ENCODE measurements around the gene RIOX2.

RIOX2 gene

DNA sequence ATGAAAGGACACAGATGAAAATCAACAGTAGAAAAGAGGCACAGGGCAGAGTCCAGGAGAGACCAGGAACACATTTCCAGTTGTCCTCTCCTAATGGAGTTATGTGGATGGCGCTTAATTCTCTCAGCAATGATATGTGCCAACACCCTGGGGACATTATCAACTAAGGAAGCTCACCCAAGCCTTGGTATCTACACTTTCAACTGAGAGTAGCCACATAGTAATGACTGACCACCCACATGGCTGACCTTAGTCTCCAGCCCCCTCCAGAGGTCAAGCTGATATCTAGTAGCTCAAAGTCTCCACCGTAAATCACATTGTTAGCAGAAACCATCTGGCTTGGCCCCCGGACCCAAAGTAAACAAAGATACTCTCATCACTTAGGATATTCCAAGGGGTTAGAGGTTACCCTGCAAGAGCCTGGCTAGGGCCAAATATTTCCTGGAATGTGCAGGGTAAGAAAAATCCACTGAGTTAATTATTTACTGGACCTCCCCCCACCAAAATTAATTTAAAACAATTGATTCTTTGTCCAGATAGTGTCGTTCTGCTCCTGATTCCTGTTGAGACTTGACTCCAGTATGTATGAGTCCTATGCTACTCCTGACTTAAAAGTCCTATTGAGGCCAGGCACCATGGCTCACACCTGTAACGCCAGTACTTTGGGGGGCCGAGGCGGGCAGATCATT, 38.1 kb upstream of the RIOX2 start:
- Histone ChIP-seq H3K79me2 (ENCODE audit: insufficient read depth, low read length) (no peaks in the 10 kb centered on the region), H3K9me2 (ENCODE audit: low read depth, low read length) (no peaks in the 10 kb centered on the region), H3K27ac (ENCODE audit: low read depth, low read length, poor library complexity, severe bottlenecking) (no peak overlapping the region), H3K36me3 (ENCODE audit: insufficient read depth, low read length) (no peaks in the 10 kb centered on the region), H3K9ac (ENCODE audit: low read length) (no peak overlapping the region), H3K4me3 (ENCODE audit: low read depth, low read length, poor library complexity, severe bottlenecking) (no peak overlapping the region), H3K27me3 (ENCODE audit: insufficient read depth, low read length) (no peaks in the 10 kb centered on the region), H4K20me1 (ENCODE audit: insufficient read depth, low read length) (no peaks in the 10 kb centered on the region), H2AFZ (ENCODE audit: low read length) (no peak overlapping the region), H3K9me3 (ENCODE audit: low read length) (no peaks in the 10 kb centered on the region), H3F3A (ENCODE audit: insufficient read depth, low read length) (no peaks in the 10 kb centered on the region), H3K4me2 (ENCODE audit: low read length) (no peak overlapping the region), H3K4me1 (ENCODE audit: insufficient read depth, low read length, severe bottlenecking) (no peaks in the 10 kb centered on the region)
- TF ChIP-seq, protein P1, sequence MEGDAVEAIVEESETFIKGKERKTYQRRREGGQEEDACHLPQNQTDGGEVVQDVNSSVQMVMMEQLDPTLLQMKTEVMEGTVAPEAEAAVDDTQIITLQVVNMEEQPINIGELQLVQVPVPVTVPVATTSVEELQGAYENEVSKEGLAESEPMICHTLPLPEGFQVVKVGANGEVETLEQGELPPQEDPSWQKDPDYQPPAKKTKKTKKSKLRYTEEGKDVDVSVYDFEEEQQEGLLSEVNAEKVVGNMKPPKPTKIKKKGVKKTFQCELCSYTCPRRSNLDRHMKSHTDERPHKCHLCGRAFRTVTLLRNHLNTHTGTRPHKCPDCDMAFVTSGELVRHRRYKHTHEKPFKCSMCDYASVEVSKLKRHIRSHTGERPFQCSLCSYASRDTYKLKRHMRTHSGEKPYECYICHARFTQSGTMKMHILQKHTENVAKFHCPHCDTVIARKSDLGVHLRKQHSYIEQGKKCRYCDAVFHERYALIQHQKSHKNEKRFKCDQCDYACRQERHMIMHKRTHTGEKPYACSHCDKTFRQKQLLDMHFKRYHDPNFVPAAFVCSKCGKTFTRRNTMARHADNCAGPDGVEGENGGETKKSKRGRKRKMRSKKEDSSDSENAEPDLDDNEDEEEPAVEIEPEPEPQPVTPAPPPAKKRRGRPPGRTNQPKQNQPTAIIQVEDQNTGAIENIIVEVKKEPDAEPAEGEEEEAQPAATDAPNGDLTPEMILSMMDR (IDR thresholded peaks at IDR 0.05; ENCODE audit: low read length), result no peak
- no peak for TF ChIP-seq EZH2 (IDR thresholded peaks at IDR 0.05; ENCODE audit: borderline replicate concordance, low read length)

DNA sequence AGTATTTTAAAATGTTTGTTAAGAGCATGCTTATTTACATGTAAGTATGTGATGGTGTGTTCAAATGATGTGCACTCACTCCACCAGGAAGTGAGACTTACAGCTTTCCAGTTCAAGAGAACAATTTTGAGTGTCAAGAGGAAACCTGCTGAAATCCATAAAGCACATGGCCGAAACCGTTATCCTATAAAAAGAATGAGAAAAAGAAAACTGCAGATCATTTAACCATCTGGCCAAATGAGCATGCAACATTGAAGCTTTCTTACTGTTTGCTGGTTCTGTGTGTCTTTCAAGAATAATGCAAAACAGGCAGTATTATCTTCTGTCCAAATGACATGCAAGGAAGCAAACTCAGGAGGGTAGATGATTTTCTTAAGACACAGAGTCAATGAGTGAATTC, 36.6 kb upstream of the RIOX2 start:
- peaks cover 10% of the 10 kb centered on the region for H3K4me1 ChIP-seq (ENCODE audit: insufficient read depth, low read length, severe bottlenecking)
- no peaks in the 10 kb centered on the region for H4K20me1 ChIP-seq (ENCODE audit: insufficient read depth, low read length)
- H3K79me2 ChIP-seq (ENCODE audit: insufficient read depth, low read length), result no peaks in the 10 kb centered on the region
- no peak overlapping the region for H3K4me2 ChIP-seq (ENCODE audit: low read length)
- H3K27ac ChIP-seq (ENCODE audit: low read depth, low read length, poor library complexity, severe bottlenecking), result no peak overlapping the region
- H3K36me3 ChIP-seq (ENCODE audit: insufficient read depth, low read length), result no peaks in the 10 kb centered on the region
- no peak overlapping the region for H3K4me3 ChIP-seq (ENCODE audit: low read depth, low read length, poor library complexity, severe bottlenecking)
- H3K9me3 ChIP-seq (ENCODE audit: low read length), result no peaks in the 10 kb centered on the region
- no peaks in the 10 kb centered on the region for H3F3A ChIP-seq (ENCODE audit: insufficient read depth, low read length)
- no peak for TF ChIP-seq EZH2 (IDR thresholded peaks at IDR 0.05; ENCODE audit: borderline replicate concordance, low read length)
- TF ChIP-seq, protein P1 (IDR thresholded peaks at IDR 0.05; ENCODE audit: low read length), result no peak
- no peak overlapping the region for H2AFZ ChIP-seq (ENCODE audit: low read length)
- no peak overlapping the region for H3K9ac ChIP-seq (ENCODE audit: low read length)
- H3K9me2 ChIP-seq (ENCODE audit: low read depth, low read length), result no peaks in the 10 kb centered on the region
- H3K27me3 ChIP-seq (ENCODE audit: insufficient read depth, low read length), result no peaks in the 10 kb centered on the region

DNA sequence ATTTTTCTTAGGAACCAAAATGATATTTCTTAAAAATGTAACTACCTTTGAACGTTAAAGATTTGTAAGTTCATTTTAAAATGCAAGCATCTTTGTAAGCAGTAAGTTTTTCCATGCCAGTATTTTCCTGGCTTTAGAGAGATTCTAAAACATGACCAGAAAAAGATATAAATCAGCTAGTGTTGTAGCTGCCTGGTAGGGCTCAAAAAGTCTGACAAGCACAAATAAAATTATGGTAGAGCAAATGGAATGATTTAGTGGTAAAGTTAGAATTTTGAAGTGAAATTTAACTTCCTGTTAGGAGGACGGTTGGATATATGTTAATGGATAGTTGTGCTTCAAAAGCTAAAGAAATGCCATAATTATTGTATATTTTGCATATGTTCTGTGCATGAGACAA, 33.2 kb upstream of the RIOX2 start:
- no peak overlapping the region for H2AFZ ChIP-seq (ENCODE audit: low read length)
- no peak overlapping the region for H3K9ac ChIP-seq (ENCODE audit: low read length)
- H3K4me3 ChIP-seq (ENCODE audit: low read depth, low read length, poor library complexity, severe bottlenecking), result no peak overlapping the region
- no peaks in the 10 kb centered on the region for H3K9me3 ChIP-seq (ENCODE audit: low read length)
- TF ChIP-seq, protein P1 (IDR thresholded peaks at IDR 0.05; ENCODE audit: low read length), result no peak
- TF ChIP-seq EZH2 (IDR thresholded peaks at IDR 0.05; ENCODE audit: borderline replicate concordance, low read length), result no peak
- no peak overlapping the region for H3K4me2 ChIP-seq (ENCODE audit: low read length)
- no peaks in the 10 kb centered on the region for H4K20me1 ChIP-seq (ENCODE audit: insufficient read depth, low read length)
- peaks cover 26% of the 10 kb centered on the region for H3K4me1 ChIP-seq (ENCODE audit: insufficient read depth, low read length, severe bottlenecking)
- no peaks in the 10 kb centered on the region for H3K36me3 ChIP-seq (ENCODE audit: insufficient read depth, low read length)
- H3K9me2 ChIP-seq (ENCODE audit: low read depth, low read length), result no peaks in the 10 kb centered on the region
- H3K79me2 ChIP-seq (ENCODE audit: insufficient read depth, low read length), result no peaks in the 10 kb centered on the region
- H3F3A ChIP-seq (ENCODE audit: insufficient read depth, low read length), result no peaks in the 10 kb centered on the region
- no peak overlapping the region for H3K27ac ChIP-seq (ENCODE audit: low read depth, low read length, poor library complexity, severe bottlenecking)
- no peaks in the 10 kb centered on the region for H3K27me3 ChIP-seq (ENCODE audit: insufficient read depth, low read length)

Measured in OCI-LY1 (cell line).